NCI-H2227 treated with DMSO at 0.1 percent for 48 hours (cell line): ENCODE results near the gene SH2D3C.

Experiments
- DNase-seq: peaks from one replicate; lab custom pipeline; 2025; lab: John Stamatoyannopoulos, UW

SH2D3C gene

DNA sequence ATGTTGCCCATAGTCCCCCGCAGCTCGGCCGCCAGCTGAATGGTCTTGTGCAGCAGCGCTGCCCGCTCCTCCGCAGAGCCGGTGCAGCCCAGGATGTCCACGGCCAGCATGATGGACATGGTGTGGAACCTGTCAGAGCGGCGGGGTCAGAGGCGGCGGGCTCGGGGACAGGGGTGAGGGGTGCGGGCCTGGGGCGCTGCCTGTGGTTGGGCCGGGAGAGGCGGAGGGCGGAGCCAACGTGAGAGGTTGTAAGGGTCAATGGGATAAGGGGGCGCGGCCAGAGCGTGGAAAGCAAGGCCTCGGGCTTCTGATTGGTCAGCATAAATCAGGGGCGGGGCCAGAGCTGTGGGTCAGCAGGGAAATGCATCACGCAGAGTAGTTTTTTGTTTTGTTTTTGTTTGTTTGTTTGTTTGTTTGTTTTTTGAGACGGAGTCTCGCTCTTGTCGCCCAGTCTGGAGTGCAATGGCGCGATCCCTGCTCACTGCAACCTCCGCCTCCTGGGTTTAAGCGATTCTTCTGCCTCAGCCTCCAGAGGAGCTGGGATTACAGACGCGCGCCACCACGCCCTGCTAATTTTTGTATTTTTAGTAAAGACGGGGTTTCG lies 36.5 kb downstream of the SH2D3C start:
- DNase-seq = no peak

DNA sequence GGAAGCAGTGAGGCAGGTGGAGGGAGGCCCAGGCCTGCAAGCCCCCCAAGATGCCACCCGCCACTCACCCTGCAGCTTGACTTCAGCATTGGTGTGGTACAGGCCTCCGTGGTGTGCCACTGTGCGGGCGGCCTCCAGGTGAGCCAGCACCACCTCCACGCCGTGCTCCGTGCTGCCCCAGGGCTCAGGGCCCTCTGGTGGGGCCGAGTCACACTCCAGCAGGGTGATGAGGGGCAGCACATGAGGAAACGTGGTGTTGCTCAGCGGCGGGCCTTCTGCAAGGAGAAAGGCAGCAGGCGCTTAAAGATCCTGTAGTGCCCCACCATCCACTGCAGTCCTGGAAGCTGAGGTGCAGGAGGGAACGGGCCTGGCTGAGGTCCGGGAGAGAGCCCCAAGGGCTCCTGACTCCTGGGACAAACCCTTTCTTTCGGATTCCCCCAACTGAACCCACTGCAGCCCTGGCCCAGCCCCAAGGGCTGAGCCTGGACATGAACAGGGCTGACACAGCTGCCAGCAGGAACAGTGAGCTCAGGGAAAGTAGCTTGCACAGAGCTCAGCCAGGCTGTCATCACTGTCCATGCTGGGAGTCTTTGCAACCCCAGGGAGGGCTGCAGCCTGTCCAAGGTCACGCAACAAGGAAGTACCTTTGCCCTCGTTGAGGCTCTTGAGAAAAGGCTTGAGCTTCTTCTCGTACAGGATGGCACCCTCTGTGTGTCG lies 38.7 kb downstream of the SH2D3C start:
- DNase-seq = no peak

DNA sequence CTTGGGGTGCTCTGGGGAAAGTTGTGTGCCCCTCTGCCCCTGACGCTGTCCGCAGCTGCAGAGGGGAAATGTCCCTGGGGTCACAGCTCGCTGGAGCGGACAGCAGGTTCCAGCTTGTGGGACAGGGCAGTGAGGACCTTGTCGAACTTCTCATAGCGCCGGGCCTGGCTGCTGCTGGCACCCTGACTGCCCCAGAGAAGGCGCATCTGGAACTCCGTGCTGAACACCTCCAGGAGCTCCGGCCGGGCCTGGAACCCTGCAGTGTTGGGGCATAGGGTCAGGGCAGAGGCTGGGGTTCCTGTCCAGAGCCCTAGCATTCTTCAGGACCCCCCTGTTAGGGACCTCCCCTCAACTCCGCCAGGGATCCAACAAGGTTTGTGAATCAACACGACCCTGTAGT lies 39.8 kb downstream of the SH2D3C start:
- no peak for DNase-seq

DNA sequence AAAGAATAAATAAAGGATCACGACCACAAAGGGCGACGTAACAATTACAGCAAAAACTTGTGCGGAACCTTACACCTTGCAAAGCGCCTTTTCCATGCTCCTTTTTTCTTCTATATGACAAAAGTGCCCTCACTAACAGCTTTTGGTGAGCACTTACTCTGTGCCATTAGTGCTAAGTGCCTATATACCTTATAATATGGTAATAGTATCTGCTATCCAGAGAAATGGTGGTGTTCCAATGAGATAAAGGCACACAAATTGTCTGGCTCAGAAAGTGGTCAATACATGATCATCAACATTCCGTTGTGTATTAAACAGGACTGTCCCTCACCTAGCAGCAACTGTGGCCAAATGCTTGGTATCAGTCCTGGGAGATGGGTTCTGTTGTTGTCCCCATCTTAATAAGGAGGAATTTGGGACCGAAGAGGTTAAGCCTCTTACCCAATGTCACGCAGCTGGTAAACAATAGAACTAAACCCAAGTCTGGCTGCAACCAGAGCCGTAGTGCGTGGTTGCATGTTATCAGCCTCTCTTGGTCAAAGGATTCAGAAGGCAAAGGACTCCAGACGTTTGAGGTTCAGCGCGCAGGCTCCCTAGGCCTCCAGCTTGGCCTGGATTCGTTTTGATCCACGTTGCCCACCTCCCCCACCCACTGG lies 42.8 kb downstream of the SH2D3C start:
- DNase-seq = no peak

DNA sequence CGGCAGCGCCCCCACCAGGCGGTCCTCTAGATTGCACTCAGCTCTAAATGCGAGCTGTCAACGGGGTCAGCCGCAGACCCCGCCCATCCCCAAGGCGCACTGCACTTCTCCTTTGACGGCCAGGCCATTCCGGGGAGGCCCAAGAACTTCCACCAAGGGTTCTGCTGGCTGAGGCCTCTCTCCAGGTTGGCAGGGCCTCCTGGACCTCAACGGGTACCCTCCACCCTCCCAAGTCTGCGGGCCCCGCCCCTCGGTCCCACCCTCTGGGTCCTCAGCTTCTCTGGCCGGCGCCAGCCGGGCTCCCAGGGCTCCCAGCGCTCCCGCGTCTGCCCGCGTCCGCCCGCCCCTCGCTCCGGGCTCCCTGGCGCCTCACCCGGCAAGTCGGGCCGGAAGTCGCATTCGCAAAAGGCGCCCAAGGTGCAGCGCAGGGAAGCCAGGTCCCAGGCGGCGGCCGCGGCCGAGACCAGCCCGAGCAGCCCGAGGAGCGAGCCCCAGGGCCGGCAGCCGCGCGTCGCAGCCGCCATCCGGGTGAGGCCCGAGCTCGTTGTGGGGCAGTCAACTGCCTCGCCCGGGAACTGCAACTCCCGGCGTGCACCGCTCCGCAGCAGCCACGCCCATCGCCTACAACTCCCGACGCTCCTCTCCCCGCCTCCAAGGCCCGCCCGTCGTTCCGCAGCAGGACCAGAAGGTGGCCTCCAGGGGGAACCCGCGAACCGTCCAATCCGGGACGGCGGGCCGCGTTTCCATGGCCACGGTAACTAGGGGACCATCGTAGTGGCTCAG lies 43.5 kb downstream of the SH2D3C start, which contains the start of gene TOR2A:
TOR2A (minus strand) TSS at position 548 of the 783 bp plus-strand sequence; CDS start at position 524, 24 bp downstream.
- DNase-seq = peak; percentile 91

DNA sequence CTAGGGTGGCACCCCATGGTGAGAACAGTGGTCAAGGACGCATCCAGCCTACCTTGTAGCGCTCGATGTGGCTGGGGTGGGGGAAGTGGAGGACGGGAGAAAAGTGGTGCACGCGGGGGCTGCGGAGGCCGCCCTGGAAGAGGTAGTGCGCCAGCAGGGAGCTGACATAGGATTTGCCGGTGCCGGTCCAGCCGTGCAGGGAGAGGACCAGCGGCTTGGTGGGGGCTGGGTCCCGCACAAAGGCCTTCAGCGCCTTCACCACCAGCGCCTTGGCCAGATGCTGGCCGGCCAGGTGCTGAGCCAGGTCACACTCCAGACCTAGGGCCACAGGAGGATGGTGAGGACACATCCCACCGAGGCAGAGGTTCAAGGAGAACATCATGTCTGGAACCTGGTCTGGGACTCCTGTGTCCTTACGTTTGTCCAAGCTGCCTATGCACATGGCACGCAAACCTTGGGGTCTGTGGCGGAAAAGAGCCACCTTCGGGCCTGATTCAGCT lies 44.2 kb downstream of the SH2D3C start:
- DNase-seq = no peak

DNA sequence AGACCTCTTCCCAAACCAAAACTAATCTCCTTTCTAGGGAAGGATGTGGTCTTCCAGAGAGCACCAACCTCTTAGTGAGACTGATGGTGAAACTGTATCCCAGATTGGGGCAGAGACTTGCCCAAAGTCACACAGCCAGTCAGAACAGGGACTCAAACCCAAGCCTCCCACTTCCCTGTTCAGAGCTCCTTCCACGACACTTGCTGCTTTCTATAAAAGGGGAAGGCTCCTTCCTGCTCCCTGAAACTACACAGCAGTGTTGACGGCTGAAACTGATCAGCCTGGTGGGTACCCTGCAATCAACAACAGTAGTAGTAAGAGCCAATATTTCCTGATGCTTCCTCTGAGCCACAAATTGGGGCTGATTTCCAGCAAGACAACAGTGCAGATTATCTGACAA lies 44.9 kb downstream of the SH2D3C start:
- DNase-seq = no peak

DNA sequence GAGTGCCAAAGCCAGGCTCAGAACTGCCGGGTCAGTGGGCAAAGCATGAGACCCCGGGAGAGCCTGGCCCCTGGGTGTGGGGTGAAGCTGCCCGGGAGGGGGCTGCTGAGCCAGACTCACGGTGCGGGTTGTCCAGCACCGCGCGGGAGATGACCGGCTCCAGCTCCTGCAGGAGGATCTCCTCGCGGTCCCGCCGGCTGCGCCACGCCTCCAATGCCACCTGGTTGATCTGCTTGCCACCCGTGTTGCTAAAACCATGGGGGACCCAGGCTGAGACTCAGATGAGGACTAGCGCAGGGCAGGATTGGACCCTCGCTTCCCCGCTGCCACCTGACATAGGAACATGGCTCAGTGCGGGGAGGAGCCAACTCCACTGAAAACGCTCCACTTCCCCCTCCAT lies 46.0 kb downstream of the SH2D3C start:
- no peak for DNase-seq

DNA sequence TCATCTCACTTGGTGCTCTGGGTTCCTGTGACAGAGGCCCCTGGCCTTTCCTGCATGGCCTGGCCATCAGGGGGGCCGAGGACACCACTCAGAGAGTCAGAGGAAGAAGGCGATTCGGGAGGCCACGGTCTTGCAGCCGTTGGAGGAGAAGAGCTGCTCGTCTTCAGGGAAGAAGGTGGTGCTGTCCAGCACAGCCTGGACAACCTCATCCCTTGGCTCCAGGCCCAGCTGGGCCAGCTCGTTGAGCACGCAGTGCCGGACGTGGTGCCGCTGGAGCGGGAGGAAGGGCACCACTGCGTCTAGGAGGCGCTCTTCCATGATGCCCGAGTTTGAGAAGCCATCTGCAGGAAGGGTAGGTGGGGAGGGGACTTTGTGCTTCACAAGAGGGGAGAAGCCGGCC lies 46.5 kb downstream of the SH2D3C start:
- DNase-seq = no peak

DNA sequence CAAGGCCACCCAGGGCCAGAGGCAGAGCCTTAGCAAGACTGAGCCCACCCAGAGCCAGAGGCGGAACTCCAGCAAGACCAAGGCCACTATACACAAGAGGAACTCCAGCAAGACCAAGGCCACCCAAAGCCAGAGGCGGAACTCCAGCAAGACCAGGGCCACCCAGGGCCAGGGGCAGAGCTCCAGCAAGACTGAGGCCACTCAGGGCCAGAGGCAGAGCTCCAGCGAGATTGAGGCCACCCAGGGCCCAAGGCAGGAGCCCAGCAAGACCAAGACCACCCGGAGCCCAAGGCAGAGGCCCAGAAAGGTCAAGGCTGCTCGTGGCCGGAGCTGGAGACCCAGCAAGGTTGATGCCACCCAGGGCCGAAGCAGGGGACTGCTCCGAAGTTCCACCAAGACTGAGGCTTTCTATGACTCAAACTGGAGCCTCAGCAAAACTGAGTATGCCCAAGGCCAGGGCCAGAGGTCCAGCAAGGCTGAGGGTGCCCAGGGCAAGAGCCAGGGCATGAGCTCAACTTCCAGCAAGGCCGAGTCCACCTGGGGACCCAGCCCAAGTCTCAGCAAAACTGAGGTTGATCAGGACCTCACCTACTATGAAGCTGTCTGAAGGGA lies 47.6 kb downstream of the SH2D3C start:
- no peak for DNase-seq

DNA sequence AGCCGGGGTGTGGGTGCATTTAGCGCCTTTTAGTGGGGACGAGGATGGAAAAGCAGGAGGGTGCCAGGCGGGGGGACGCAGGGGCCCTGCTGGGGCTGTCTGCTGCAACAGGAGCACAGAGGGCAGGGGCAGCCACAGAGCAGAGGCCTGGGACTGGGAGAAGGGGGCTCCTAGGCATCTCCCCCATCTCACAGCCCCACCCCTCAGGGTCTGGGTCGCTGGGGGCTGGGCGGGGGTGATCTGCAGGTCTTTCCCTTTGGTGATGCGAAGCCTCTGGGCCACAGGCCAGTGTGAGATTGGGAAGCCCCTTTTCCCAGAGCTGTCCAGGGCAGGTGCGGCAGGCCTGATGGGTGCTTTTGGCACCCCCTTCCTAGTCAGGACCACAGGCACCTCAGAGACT lies 48.2 kb downstream of the SH2D3C start:
- DNase-seq = no peak

DNA sequence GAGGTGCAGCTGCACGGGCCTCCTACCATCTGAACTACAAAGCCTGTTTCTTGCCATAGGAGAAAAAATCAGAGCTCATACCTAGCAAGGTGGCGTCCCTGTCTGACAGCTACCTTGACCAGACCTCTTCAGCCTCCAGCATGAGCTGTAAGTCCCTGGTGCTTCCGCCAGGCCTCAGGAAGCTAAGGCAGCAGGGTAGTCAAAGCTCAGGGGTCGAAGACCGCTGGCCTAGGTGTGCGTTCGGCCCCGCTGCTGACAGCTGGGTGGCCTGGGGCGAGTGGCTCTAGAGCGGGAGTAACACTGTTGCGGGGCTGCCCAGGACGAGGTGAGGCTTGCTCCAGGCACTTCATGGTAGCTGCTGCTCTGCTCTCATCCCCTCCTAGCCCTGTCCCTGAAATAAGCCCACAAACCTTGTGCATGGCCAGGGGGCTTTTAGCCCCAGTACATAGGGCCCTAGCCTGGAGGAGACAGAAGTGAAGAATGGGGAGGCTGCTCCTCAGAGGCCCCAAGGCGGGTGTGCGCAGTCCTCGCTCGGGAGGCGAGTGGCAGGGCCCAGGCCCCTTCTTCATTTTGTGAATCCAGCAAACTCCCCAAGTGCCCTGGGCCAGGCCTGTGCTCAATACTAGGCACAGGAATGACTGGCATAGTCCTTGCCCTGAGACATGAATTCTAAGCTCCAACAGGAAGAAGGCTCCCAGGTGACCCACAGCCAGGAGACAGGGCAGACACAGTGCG lies 48.8 kb downstream of the SH2D3C start:
- no peak for DNase-seq

DNA sequence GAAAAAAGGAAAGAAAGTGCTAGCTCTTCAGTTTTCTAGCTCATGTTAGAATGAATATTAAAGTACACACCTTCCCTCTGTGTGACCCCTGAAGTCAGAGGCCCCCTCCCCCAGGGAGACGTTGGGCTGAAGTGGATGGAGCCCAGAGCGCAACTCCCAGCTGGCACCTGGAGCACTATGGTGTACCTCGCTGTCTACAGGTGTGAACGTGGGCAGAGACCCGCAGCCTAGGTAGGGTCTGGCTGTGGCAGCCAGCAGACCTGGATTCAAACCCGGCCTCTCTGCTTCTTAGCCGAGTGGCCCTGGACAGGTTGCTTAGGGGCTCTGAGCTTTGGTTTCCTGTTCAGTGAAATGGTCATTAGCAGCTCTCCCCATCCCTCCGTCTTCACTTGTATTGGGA lies 49.7 kb downstream of the SH2D3C start:
- DNase-seq = no peak

DNA sequence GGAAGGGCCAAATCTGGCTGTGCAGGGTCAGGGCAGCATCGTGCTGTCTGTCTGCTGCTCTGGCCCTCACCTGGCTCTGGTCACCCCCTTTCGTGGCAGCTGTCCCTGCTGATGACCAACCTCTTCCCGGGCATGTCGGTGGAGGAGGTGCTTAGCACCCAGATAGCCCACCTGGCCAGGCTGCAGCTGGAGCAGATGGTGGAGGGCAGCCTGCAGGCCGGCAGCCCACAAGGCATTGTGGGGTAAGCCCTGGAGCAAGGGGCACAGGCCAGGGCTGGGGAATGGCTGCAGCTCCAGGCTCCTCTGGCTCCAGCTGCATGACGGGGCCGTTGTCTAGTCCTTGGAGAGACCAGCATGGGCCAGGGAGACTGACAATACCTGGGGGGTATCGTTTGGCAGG lies 51.6 kb downstream of the SH2D3C start:
- no peak for DNase-seq

DNA sequence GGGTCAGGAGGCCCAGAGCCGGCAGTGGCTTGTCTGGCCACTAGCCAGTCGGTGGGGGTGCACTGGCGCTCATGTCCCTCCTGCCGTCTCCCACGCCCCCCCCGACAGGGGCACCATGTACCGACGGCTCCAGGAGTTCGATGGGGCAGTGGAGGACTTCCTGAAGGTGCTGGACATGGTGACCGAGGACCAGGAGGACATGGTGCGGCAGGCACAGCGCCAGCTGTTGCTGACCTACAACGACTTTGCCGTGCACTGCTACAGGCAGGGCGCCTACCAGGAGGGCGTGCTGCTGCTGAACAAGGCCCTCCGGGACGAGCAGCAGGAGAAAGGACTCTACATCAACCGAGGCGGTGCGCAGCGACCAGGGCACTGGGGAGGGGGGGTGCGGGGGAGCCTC lies 54.5 kb downstream of the SH2D3C start:
- DNase-seq = no peak

DNA sequence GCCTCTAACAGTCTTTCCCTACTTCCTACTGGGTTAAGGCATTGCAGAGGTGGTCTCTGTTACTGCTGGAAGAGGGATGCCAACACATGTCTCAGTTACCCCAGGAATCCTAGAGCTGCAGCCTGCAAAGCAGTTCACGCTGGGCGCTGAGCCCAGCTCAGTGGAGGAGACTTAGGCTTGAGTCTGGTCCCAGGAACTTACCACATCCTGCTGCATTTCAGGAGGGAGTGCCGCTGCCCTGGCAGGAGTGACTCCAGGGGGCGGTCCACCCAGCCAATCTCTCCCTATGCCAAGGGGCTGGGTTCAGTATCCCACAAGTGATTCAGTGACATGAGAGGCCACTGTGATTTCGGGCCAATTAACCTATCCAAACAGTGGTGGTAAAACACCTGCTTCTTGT lies 55.0 kb downstream of the SH2D3C start:
- DNase-seq = no peak

DNA sequence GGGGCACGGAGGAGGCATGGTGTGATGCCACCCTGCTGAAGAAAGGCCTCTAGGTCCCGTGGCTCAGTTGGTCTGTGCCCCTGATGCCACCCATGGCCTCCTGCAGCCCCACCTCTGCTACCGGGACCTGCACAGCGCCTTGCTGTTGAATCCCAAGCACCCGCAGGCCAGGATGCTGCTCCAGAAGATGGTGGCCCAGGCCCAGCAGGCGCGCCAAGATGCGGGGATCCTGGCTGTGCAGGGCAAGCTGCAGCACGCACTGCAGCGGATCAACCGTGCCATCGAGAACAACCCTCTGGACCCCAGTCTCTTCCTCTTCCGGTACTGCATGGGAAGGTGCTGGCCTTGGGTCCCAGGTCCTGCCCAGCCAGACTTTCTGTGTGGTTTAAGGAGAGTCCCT lies 55.5 kb downstream of the SH2D3C start:
- no peak for DNase-seq

DNA sequence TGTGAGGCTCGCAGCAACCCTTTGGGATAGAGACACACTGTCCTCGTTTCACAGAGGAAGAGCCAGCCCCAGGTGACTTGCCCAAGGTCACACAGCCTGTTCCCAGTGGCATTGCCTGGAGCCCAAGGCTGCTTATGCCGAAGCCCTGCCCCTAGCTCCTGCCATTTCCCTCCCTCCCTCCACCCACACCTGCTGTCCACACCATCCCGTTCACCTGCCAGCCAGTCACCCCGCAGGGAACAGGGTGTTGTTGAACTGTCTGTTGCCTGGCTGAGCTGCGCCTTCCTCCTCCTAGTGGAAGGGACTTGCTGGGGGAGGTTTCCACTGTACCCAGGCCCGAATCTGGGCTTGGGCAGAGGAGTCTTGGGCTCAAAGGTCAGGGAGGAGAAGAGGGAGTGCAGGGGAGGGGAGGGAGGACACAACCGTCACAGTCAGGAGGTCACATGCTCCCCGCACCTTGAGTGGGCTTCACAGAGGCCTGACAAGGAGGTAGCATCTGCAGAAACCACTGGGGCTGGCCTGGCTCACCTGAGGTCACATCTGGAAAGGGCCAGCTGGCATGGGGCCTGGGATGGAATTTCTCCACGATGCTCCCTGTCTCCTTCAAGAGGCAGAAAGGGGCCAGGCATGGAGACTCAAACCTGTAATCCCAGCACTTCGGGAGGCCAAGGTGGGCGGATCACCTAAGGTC lies 56.3 kb downstream of the SH2D3C start:
- peak; percentile 42 for DNase-seq

DNA sequence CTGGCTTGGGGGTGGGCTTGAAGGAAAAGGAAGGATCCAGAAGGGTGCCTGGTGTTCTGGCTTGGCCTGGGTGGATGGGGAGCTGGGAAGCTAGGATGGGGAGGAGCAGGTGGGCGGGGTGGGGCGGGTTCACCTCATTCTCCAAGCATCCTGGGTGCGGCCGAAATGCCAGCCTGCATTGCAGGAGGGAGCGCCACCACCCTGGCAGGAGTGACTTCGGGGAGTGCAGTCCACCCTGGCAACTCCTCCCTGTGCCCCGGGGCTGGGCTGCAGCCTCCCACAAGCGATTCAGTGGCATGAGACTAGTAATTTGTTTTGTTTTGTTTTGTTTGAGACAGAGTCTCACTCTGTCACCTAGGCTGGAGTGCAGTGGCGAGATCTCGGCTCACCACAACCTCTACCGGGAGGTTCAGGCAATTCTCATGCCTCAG lies 57.1 kb downstream of the SH2D3C start:
- peak; percentile 34 for DNase-seq

DNA sequence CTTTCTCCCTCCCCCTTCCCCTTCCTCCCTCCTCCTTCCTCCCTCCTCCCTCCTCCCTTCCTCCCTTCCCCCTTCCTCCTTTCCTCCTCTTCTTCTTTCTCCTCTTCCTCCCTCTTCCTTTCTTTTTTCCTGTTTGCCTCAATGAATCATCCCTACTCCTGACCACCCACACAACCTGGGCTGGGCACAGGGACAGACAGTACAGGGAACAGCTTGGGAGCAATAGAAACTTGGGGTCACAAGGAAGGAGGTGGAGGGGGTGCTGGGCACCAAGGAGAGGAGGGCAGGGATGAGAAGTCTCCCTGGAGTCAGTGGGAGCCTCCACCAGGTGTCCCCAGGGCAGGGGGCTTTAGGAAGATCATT lies 57.6 kb downstream of the SH2D3C start:
- DNase-seq = no peak
